Activated CD8-positive, alpha-beta memory T cell treated with anti-CD3 and anti-CD28 coated beads, Interleukin-2, amount 50 U/mL, for 24 hours (primary cell): ENCODE data around the gene GSX1.
"Not testable (repeated sequence)": the region's sequence is repeated elsewhere in the genome, so short reads cannot be mapped to it uniquely, and the experiment has no call there.

Source experiments
- DNase-seq: peaks from one replicate; pipeline ENCODE4 v3.0.0-alpha.2; 2020; ENCODE audit errors: extremely low read depth

Gene GSX1

GRCh38 chr13:27794368-27794691 lies 2.0 kb downstream of the GSX1 start:
- DNase-seq, result no peak

GRCh38 chr13:27794921-27795717 lies 2.8 kb downstream of the GSX1 start:
- DNase-seq, result no peak

DNA sequence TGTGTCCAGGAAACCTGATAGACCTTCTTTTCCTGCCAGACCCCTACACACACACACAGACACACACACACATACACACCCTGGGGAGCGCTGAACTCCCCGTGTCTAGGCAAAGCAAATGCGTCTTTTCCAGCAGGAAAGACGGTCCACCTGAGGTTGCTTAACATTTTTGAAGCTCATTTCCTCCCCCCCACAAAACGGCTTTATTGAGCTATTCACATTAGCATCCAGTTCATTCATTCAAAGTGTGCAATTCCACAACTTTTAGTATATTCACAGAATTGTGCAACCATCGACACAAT lies 3.4 kb downstream of the GSX1 start:
- no peak for DNase-seq

- no peak for DNase-seq
Observed at GRCh38 chr13:27796544-27797227, 4.4 kb downstream of the GSX1 start.

GRCh38 chr13:27797228-27797624 lies 4.9 kb downstream of the GSX1 start:
- DNase-seq, result no peak

- no peak for DNase-seq
Observed at GRCh38 chr13:27806744-27807387, 14.6 kb downstream of the GSX1 start.

DNA sequence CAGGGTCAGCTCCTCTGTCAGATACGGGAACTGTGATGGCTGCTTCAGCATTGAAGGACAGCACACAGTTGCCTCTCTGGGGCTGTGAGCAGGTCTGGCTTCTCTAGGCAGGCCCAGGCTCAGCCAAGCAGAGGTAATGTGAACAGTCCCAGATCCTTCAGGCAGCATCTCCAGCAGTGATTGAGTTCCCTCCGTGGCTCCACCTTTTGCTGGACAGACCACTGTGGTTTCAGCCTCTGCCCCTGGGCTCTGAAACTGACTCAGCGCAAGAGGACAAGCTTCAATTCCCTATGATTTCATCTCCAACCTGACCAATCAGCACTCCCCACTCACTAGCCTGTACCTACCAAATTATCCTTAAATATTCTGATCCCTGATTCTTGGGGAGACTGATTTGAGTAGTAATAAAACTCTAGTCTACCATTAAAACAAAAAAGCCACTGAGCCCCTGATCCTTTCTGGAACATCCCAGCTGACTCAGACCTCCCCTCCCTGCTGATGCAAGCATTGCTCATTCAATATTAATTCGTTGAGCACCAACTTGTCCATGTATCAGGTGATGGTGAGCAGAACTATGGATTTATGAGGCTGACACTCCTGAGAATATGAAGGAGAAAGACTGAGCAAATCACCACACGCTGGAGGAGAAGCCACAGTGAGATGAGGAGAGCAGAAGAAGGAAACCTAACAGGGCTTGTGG lies 16.7 kb downstream of the GSX1 start:
- DNase-seq, result no peak

DNA sequence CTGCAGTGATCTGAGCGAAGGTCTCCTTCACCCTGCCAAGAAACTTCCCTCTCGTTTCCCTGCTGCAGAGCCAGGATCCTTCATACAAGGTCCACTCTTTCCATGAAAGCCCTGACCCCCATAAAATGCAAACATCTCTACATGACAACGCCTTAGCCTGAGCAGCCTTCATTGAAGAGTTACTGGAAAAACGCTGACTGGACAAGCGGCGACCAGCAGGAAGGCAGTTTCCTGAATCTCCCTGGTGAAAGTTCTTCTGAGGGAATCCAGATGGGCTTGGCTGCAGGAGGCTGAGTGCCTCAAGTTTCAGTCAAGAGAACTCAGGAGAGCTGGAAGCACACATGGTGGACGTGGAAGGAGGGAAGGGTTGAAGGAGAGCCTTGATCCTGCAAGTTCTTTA lies 17.7 kb downstream of the GSX1 start:
- no peak for DNase-seq

GRCh38 chr13:27810461-27810860 lies 18.2 kb downstream of the GSX1 start:
- no peak for DNase-seq

- no peak for DNase-seq
Observed at GRCh38 chr13:27813826-27814225, 21.5 kb downstream of the GSX1 start.

- not testable (repeated sequence) for DNase-seq
Observed at GRCh38 chr13:27817832-27818231, 25.5 kb downstream of the GSX1 start.

GRCh38 chr13:27820524-27821482 lies 28.5 kb downstream of the GSX1 start:
- no peak for DNase-seq

DNA sequence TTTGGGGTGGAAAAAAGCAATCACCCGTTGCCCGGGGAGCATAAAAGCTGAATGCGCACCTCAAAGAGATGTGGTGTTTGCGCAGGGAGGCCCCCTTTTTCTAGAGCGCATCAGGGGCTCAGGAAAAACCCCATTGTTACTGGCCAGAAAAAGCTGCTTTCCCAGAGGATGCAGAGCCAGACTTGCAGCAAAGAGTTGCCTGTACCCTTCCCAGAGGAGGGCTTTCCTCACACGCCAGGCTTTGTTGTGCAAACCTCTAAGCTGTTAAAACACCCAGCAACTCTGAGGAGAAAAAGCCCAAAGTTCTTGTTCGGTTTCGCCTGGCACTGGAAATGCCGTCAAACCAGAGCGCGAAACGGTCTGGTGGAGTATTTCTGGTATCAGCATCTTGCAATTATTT lies 29.3 kb downstream of the GSX1 start:
- no peak for DNase-seq

GRCh38 chr13:27822258-27822872 lies 30.1 kb downstream of the GSX1 start:
- DNase-seq, result no peak

DNA sequence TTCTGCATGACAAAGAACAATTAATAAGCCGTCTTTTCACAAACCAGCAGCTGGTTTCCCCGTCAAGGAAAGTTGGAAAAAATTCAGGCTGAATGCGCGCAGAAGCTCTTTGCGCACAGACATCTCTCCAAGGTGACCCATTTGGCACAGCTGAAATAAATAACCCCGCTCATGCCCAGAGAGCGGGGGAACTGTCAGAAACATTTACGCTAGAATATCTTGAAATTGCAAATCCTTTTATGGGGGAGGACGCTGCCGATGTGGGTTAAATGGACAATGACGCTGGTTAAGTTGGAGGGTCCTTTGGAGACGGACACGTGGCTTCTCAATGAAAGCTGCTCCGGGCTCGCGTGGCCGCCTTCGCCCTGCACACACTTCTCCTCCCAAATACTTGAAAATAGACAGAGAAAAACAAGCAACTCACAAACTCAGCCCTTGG lies 30.6 kb downstream of the GSX1 start:
- DNase-seq, result no peak

DNA sequence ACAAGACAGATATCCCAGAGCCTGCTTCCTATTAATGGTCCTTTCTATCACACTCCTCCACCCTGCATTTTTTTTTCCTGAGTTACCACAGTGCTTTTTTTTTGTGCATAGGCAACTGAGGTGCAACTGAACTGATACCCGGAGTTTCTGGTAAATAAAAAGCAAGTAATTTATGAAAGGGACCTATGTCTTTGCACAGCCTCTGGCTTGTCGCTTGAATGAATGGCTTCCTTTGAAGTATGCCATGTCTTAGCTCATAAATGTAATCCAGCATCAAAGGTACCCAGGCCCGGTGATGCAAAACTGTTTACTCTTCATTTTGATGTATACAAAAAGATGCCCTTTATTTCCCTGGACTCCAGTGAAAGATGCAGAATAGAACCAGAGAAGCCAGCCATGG lies 31.8 kb downstream of the GSX1 start:
- DNase-seq, result no peak

- DNase-seq, result no peak
Observed at GRCh38 chr13:27825072-27825471, 32.8 kb downstream of the GSX1 start.

DNA sequence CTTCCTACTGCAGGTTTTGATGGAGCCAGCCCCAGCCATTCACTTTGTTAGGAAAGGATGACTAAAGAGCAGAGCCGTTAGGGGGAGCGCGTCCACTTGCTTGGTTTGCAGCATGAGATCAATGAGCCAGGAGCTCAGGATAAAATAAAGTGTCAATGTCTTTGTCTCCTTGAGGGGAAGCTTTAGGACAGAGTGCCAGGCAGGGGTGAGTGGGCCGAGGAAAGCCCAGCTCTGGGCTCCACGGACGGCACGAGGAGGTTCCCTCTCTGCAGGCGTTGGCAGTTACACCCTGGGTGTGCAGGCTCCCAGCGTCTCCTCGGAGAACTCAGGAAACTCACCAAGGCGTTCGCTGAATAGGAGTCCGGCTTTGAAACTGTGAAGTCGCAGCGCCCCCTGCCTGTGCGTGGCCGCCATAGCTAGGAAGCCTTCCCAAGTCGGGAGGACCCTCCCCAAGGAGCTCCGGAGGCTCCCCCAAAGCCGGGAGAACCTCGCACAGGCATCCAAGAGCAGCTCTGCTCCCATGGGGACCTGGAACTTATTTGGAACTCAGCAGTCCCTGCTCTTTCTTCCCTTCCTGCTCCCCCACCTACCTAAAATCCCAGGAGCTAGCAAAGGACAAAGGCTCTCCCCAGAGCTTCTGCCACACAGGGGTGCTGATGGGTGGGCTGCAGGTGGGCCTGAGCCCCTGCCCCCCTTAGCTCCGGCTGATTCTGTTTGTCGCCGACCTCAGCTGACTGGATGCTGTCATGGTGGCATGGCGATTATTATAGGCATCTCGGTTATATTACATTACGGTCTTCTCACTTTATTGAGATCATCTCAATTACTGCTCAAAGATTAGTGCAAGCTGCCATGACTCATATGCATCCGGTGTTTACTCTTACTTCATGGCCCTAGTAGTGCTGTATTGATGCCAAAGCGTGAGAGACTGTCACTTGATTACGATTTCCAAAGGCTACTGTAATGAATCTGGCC lies 34.4 kb downstream of the GSX1 start:
- peak; percentile 34 for DNase-seq

DNA sequence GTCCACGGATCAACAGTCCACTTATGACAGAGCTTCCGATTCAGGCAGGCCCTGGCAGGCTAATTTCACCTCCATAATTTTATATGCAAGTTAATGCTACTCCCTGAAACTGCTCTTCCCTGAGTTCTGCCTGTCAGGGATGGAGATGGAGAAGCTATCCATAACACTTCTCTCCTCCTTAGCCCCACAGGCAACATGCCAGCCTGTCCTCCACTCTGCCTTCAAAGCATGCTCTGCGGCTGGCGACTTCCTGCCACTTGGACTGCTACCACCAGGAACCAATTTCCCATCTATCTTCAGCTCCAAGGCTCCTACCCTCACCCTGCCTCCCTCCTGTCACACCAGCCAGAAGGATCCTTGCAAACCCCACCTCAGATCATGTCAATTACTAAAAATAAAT lies 35.4 kb downstream of the GSX1 start:
- no peak for DNase-seq

DNA sequence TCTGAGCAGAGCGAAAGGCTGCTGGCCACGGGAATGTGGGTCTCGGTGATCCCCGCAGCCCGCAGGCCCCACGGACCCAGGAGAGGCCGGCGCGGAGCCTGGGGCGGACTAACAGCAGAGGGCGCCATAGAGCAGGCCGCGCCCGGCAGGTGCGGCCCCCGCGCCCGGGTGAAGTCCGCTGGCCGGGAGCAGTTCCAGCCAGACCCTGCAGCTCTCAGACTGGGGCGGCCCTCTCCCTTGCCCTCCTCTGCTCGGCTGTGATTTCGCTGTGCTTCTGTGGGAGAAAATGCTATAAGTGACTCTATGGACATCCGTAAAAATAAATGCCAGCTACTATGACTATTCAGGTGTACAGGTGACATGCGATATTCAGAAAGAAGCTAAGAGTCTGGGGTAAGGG lies 37.7 kb downstream of the GSX1 start:
- DNase-seq, result no peak
